B cell (primary cell): Measurements from ENCODE around the gene NOL4L.

Experiments
- EZH2 ChIP-seq: IDR thresholded peaks from 2 replicates; pipeline ENCODE4 v1.6.1; 2012; ENCODE audit warnings: borderline replicate concordance, low read depth, mild to moderate bottlenecking, moderate library complexity, low read length; ENCODE audit not compliant: insufficient read depth, poor library complexity, severe bottlenecking
- TF ChIP-seq, protein P1 (sequence below): fragments of 200-600 bp; IDR thresholded peaks from one replicate; pipeline ENCODE4 v1.8.0; 2022; ENCODE audit warnings: antibody characterized with exemption, mild to moderate bottlenecking

DNA sequence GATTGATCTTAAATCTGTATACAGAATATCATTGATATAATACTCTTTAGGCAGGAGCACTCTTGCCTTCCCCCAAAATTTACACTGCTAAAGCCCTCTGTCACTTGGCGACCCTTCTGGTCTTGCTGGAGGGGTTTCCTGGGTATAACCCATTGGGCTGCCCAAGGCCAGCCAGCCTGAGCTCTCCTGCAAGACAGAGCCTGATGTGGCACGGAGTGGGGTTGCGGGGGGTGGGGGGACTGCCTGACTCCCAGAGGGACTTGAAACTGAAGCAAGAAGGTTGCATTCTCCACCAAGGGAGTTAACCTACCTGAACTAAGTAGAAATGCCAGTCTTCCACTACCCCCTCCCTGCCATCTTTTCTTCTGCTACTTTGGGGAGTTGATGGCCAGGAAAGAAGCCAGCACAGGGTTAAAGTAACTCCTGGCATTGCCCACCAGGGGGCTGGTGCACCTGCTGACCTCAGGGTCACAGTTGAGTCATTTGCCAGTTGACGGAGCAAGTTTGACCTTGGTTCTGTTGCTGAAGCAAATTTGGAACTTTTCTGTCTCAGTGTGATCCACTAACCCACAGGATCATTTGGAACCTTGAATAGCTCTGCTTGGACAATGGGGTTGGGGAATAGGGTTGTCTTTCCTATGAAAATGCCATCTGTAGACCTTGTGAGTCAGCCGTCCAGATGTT is 147.6 kb downstream of the NOL4L start:
- TF ChIP-seq, protein P1, sequence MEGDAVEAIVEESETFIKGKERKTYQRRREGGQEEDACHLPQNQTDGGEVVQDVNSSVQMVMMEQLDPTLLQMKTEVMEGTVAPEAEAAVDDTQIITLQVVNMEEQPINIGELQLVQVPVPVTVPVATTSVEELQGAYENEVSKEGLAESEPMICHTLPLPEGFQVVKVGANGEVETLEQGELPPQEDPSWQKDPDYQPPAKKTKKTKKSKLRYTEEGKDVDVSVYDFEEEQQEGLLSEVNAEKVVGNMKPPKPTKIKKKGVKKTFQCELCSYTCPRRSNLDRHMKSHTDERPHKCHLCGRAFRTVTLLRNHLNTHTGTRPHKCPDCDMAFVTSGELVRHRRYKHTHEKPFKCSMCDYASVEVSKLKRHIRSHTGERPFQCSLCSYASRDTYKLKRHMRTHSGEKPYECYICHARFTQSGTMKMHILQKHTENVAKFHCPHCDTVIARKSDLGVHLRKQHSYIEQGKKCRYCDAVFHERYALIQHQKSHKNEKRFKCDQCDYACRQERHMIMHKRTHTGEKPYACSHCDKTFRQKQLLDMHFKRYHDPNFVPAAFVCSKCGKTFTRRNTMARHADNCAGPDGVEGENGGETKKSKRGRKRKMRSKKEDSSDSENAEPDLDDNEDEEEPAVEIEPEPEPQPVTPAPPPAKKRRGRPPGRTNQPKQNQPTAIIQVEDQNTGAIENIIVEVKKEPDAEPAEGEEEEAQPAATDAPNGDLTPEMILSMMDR, result peak; percentile 37
- TF ChIP-seq EZH2, result no peak
